ENCODE data around the gene MASP1.
"Not testable (repeated sequence)": the region's sequence is repeated elsewhere in the genome, so short reads cannot be mapped to it uniquely, and the experiment has no call there.

The MASP1 gene

DNA sequence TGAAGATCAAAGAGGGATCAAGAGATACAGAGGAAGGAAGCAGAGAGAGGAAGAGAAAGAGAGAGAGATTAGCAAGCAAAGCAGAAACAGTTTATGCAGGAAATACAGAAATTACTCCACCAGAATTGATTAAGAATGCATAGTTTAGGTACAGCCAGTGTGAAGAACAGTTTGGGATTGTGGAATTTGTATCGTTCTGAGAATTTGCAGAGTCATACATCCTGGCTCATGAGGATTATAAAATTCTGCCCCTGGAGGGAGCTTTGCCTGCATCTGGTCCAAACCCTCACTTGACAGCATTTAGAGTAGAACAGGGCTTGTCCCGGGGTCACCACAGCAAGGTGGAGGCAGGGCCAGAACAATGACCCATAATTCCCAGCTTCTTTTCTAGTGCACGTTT is 44.1 kb downstream of the MASP1 start:
- ChIA-PET POLR2A (no interaction called here), CTCF (interaction anchor here (0.9 to 1.6 kb wide), 2 partner anchors 9 to 431 kb away, joined by 3 to 4 read pairs; no protein-coding TSS in a partner anchor)
- DNase-seq (ENCODE audit: extremely low spot score), result no peak
- TF ChIP-seq, protein P1, sequence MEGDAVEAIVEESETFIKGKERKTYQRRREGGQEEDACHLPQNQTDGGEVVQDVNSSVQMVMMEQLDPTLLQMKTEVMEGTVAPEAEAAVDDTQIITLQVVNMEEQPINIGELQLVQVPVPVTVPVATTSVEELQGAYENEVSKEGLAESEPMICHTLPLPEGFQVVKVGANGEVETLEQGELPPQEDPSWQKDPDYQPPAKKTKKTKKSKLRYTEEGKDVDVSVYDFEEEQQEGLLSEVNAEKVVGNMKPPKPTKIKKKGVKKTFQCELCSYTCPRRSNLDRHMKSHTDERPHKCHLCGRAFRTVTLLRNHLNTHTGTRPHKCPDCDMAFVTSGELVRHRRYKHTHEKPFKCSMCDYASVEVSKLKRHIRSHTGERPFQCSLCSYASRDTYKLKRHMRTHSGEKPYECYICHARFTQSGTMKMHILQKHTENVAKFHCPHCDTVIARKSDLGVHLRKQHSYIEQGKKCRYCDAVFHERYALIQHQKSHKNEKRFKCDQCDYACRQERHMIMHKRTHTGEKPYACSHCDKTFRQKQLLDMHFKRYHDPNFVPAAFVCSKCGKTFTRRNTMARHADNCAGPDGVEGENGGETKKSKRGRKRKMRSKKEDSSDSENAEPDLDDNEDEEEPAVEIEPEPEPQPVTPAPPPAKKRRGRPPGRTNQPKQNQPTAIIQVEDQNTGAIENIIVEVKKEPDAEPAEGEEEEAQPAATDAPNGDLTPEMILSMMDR (IDR thresholded peaks at IDR 0.05; ENCODE audit: control extremely low read depth, extremely low read depth, low read depth, missing control alignments), result no peak

DNA sequence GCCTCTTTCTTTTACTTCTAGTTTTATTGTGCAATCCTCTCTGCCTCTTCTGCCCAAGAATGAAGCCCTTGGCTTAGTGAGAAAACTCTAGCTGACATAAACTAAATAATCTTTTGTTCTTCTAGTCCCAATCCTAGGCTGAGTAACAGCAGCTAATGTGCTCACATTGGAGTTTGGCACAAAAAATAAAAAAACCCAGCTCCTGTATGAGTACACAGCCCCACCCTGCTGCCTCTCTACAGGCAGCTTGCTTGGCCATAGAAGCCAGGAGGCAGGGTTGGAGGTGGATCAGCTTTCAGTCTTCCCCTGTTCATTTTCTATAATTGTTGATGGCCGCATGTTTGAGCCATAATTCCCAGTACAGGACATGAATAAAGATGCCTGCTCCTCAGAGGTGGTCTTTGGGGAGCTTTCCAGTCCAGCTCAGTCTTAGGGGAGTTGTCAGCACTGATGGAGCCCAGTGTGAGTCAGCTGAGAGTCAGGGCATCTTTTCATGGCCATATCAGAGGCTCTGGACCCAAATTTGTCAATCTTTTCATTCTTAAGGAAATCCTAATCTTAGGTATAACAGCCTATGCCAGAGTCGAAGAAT is 47.5 kb downstream of the MASP1 start:
- no peak for DNase-seq (ENCODE audit: extremely low spot score)
- ChIA-PET POLR2A (no interaction called here), CTCF (interaction anchor here (1.3 kb wide), 1 partner anchor 18 kb away, joined by 4 read pairs; no protein-coding TSS in a partner anchor)
- TF ChIP-seq, protein P1 (IDR thresholded peaks at IDR 0.05; ENCODE audit: control extremely low read depth, extremely low read depth, low read depth, missing control alignments), result no peak

- DNase-seq (ENCODE audit: extremely low spot score), result no peak
- POLR2A ChIA-PET, result no interaction called here
- TF ChIP-seq, protein P1 (IDR thresholded peaks at IDR 0.05; ENCODE audit: control extremely low read depth, extremely low read depth, low read depth, missing control alignments), result no peak
- CTCF ChIA-PET, result no interaction called here
Measured at GRCh38 chr3:187242900-187243299, 48.6 kb downstream of the MASP1 start.

- DNase-seq (ENCODE audit: extremely low spot score), result no peak
- POLR2A ChIA-PET, result no interaction called here
- CTCF ChIA-PET, result interaction anchor here (0.6 kb wide), 1 partner anchor 436 kb away, joined by 3 read pairs; no protein-coding TSS in a partner anchor
- TF ChIP-seq, protein P1 (IDR thresholded peaks at IDR 0.05; ENCODE audit: control extremely low read depth, extremely low read depth, low read depth, missing control alignments), result no peak
Measured at GRCh38 chr3:187242435-187242834, 49.1 kb downstream of the MASP1 start.

DNA sequence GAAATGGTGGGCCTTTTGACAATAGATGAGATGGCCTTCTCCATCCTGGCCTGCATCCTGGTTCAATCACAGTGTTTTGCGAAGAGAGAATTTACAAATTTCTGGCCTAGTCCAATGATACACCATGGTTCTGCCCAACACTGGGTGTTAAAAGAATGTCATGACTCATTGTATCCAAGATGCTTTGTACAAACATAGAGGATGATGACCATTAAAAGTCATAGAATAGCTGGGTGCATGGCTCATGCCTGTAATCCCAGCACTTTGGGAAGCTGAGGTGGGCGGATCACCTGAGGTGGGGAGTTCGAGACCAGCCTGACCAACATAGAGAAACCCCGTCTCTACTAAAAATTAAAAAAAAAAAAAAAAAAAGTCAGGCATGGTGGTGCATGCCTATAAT is 52.7 kb downstream of the MASP1 start:
- POLR2A ChIA-PET, CTCF ChIA-PET: not testable (repeated sequence)

GRCh38 chr3:187238239-187238638 is 53.3 kb downstream of the MASP1 start:
- no peak for DNase-seq (ENCODE audit: extremely low spot score)
- ChIA-PET POLR2A (no interaction called here), CTCF (no interaction called here)
- TF ChIP-seq, protein P1 (IDR thresholded peaks at IDR 0.05; ENCODE audit: control extremely low read depth, extremely low read depth, low read depth, missing control alignments), result no peak

More for the DNA sequence above, 52.7 kb downstream of the MASP1 start:
- DNase-seq (ENCODE audit: extremely low spot score), result not testable (repeated sequence)

GRCh38 chr3:187237741-187238140 is 53.8 kb downstream of the MASP1 start:
- TF ChIP-seq, protein P1 (IDR thresholded peaks at IDR 0.05; ENCODE audit: control extremely low read depth, extremely low read depth, low read depth, missing control alignments), result no peak
- no peak for DNase-seq (ENCODE audit: extremely low spot score)
- POLR2A ChIA-PET, result no interaction called here
- CTCF ChIA-PET, result no interaction called here
